H1 (cell line): Measurements from ENCODE around the gene MCC. TPM values are rescaled to one million over a fixed set of nuclear protein-coding genes. Genes with fewer than 3 reads are reported as not detected.
A peak's percentile ranks its signal among the peaks of the same experiment; 100 is the strongest.

Experiments
- CTCF ChIA-PET: fragments of 300-600 bp; sonication (Branson Sonifier 250); formaldehyde crosslinking; loops from one replicate; lab custom pipeline; 2021; ENCODE audit not compliant: partially characterized antibody; lab: Charles Lee
- POLR2A ChIA-PET: fragments of 300-600 bp; sonication (Branson Sonifier 250); formaldehyde crosslinking; loops from one replicate; lab custom pipeline; 2021; ENCODE audit warnings: inconsistent platforms; ENCODE audit not compliant: partially characterized antibody; lab: Charles Lee
- DNase-seq, 2 experiments: peaks; one replicate each; pipeline versions ENCODE4 v3.0.0 to v3.0.0-alpha.2; 2010 to 2022; ENCODE audit warnings: low spot score in 2 of 2, low read depth in 1 of 2, mixed read lengths in 1 of 2
- FAIRE-seq: peaks from 2 replicates; lab custom pipeline; 2011; peaks lifted over from hg19 to GRCh38; lab: Jason Lieb, UNC
- H2AFZ ChIP-seq: 2 replicates; pipeline ENCODE4 v1.8.1; 2012; ENCODE audit warnings: low read length, inconsistent platforms
- H2AK5ac ChIP-seq: 2 replicates; pipeline ENCODE4 v1.6.1; 2013; ENCODE audit warnings: low read depth, low read length
- H2BK120ac ChIP-seq: replicated peaks from 2 replicates; pipeline ENCODE3; 2013; ENCODE audit warnings: low read depth, low read length, inconsistent platforms
- H2BK12ac ChIP-seq: 2 replicates; pipeline ENCODE4 v1.6.1; 2013; ENCODE audit warnings: low read depth, low read length
- H2BK15ac ChIP-seq: 2 replicates; pipeline ENCODE4 v1.6.1; 2013; ENCODE audit warnings: low read length
- H2BK20ac ChIP-seq: 2 replicates; pipeline ENCODE4 v1.6.1; 2013; ENCODE audit warnings: low read length
- H2BK5ac ChIP-seq: 2 replicates; pipeline ENCODE4 v1.6.1; 2013; ENCODE audit warnings: low read depth, low read length
- H3K14ac ChIP-seq: 2 replicates; pipeline ENCODE4 v1.6.1; 2013; ENCODE audit warnings: inconsistent platforms; ENCODE audit not compliant: insufficient read length
- H3K18ac ChIP-seq: 2 replicates; pipeline ENCODE4 v1.6.1; 2013; ENCODE audit warnings: low read length; ENCODE audit errors: extremely low read depth
- H3K23ac ChIP-seq: 2 replicates; pipeline ENCODE4 v1.6.1; 2013; ENCODE audit warnings: inconsistent platforms; ENCODE audit not compliant: insufficient read length
- H3K23me2 ChIP-seq: 2 replicates; pipeline ENCODE4 v1.6.1; 2013; ENCODE audit warnings: low read depth, low read length
- H3K27ac ChIP-seq: 2 replicates; pipeline ENCODE4 v1.6.1; 2011; ENCODE audit warnings: low read depth, low read length, inconsistent platforms
- H3K27me3 ChIP-seq, 4 experiments: replicated peaks in 1 of 4; 1 replicate in 1 of 4; 2 replicates in 3 of 4; pipeline versions ENCODE4 v1.6.1 to v1.8.1; 2011 to 2013; ENCODE audit warnings: low read length in 3 of 4, mild to moderate bottlenecking in 3 of 4, inconsistent platforms in 2 of 4, mixed read lengths in 2 of 4, moderate library complexity in 1 of 4; ENCODE audit not compliant: control insufficient read depth in 3 of 4, insufficient read depth in 3 of 4; ENCODE audit errors: extremely low read depth in 1 of 4
- H3K36me3 ChIP-seq, 4 experiments: 2 replicates each; pipeline versions ENCODE4 v1.6.1 to v1.8.1; 2011 to 2013; ENCODE audit warnings: mild to moderate bottlenecking in 4 of 4, low read length in 3 of 4, moderate library complexity in 2 of 4, control low read depth in 1 of 4, inconsistent platforms in 1 of 4; ENCODE audit not compliant: insufficient read depth in 4 of 4, control insufficient read depth in 2 of 4
- H3K4ac ChIP-seq: replicated peaks from 2 replicates; pipeline ENCODE3; 2013; ENCODE audit warnings: low read length, low read depth, mixed read lengths, inconsistent platforms; ENCODE audit not compliant: insufficient read length
- H3K4me1 ChIP-seq, 4 experiments: replicated peaks in 1 of 4; 1 replicate in 1 of 4; 2 replicates in 3 of 4; pipeline versions ENCODE4 v1.6.1 to v1.8.1; 2011 to 2013; ENCODE audit warnings: low read length in 3 of 4, inconsistent platforms in 2 of 4, mixed read lengths in 1 of 4; ENCODE audit not compliant: insufficient read depth in 4 of 4, control insufficient read depth in 3 of 4
- H3K4me2 ChIP-seq, 2 experiments: 2 replicates each; pipeline versions ENCODE4 v1.6.1 to v1.8.1; 2011 to 2013; ENCODE audit warnings: low read depth in 2 of 2, low read length in 2 of 2, control low read depth in 1 of 2, inconsistent platforms in 1 of 2, mild to moderate bottlenecking in 1 of 2; ENCODE audit not compliant: insufficient read depth in 1 of 2
- H3K4me3 ChIP-seq, 4 experiments: fragments of 200-600, 300-600 bp in 1 of 4; sonication (generic), shearing (Covaris generic), sonication (Bioruptor Twin) in 1 of 4; 2 replicates each; pipeline versions ENCODE4 v1.5.1 to v1.8.1; 2011 to 2016; ENCODE audit warnings: low read length in 4 of 4, low read depth in 3 of 4, control low read depth in 2 of 4, inconsistent platforms in 2 of 4, mild to moderate bottlenecking in 2 of 4, mixed read lengths in 1 of 4, moderate library complexity in 1 of 4; ENCODE audit not compliant: insufficient read depth in 2 of 4; ENCODE audit errors: extremely low read depth in 1 of 4
- H3K56ac ChIP-seq: replicated peaks from 2 replicates; pipeline ENCODE3; 2013; ENCODE audit warnings: low read depth, mild to moderate bottlenecking, mixed read lengths, low read length, inconsistent platforms; ENCODE audit not compliant: insufficient read length
- H3K79me1 ChIP-seq: 2 replicates; pipeline ENCODE4 v1.6.1; 2013; ENCODE audit warnings: low read depth, low read length, control low read depth
- H3K79me2 ChIP-seq, 2 experiments: 2 replicates each; pipeline versions ENCODE4 v1.6.1 to v1.8.1; 2012 to 2013; ENCODE audit warnings: low read length in 2 of 2, mild to moderate bottlenecking in 2 of 2, inconsistent platforms in 1 of 2; ENCODE audit not compliant: insufficient read depth in 2 of 2, control insufficient read depth in 1 of 2
- H3K9ac ChIP-seq, 4 experiments: replicated peaks in 1 of 4; 1 replicate in 1 of 4; 2 replicates in 3 of 4; pipeline versions ENCODE4 v1.6.1 to v1.8.1; 2011 to 2013; ENCODE audit warnings: low read depth in 3 of 4, low read length in 3 of 4, control low read depth in 2 of 4, mild to moderate bottlenecking in 2 of 4, moderate library complexity in 2 of 4, inconsistent platforms in 1 of 4; ENCODE audit errors: extremely low read depth in 1 of 4
- H3K9me3 ChIP-seq, 2 experiments: 2 replicates each; pipeline versions ENCODE4 v1.6.1 to v1.8.1; 2012 to 2013; ENCODE audit warnings: mild to moderate bottlenecking in 2 of 2, moderate library complexity in 2 of 2, control low read depth in 1 of 2, inconsistent platforms in 1 of 2, low read depth in 1 of 2, low read length in 1 of 2, mixed read lengths in 1 of 2; ENCODE audit not compliant: insufficient read depth in 2 of 2
- H4K20me1 ChIP-seq, 2 experiments: replicated peaks in 1 of 2; 2 replicates each; pipeline versions ENCODE3 to v1.8.1; 2011 to 2013; ENCODE audit warnings: inconsistent platforms in 2 of 2, low read length in 2 of 2, mild to moderate bottlenecking in 1 of 2; ENCODE audit not compliant: insufficient read depth in 2 of 2, control insufficient read depth in 1 of 2
- H4K5ac ChIP-seq: 2 replicates; pipeline ENCODE4 v1.6.1; 2013; ENCODE audit warnings: low read length, low read depth, mixed read lengths, inconsistent platforms; ENCODE audit not compliant: insufficient read length
- H4K8ac ChIP-seq: 2 replicates; pipeline ENCODE4 v1.8.0; 2013; ENCODE audit warnings: mild to moderate bottlenecking, moderate library complexity, low read length, inconsistent platforms; ENCODE audit not compliant: insufficient read depth; ENCODE audit errors: extremely low read depth
- H4K91ac ChIP-seq: replicated peaks from 2 replicates; pipeline ENCODE3; 2013; ENCODE audit warnings: low read length, mixed read lengths, inconsistent platforms; ENCODE audit not compliant: insufficient read length
- RFX5 ChIP-seq: IDR thresholded peaks from 2 replicates; pipeline ENCODE4 v1.6.1; 2011; ENCODE audit warnings: low read depth, low read length, improper control_type of control experiment, borderline replicate concordance
- WGBS, 2 experiments: shearing (Covaris generic) in 1 of 2; methylation state at CpG; one replicate each; pipeline versions ENCODE4 v1.1.6 to v1.1.7; 2013 to 2015; ENCODE audit warnings: low lambda C conversion rate in 2 of 2, mixed read lengths in 2 of 2, inconsistent platforms in 1 of 2, low coverage in 1 of 2, missing lambda C conversion rate in 1 of 2; ENCODE audit not compliant: insufficient replicate concordance in 2 of 2, insufficient coverage in 1 of 2, insufficient read length in 1 of 2; ENCODE audit errors: extremely low coverage in 1 of 2, missing lambda C conversion rate in 1 of 2; 5-methylcytosine and 5-hydroxymethylcytosine counted together
- polyA plus RNA-seq, 7 experiments: library from polyadenylated mRNA; depleted of rRNA in 3 of 7; stranded (reverse) in 5 of 7; unstranded in 2 of 7; fragments of >200 nt in 5 of 7; fragments of 200-250 nt in 2 of 7; gene quantifications; 1 replicate in 5 of 7; 2 replicates in 1 of 7; 4 replicates in 1 of 7; pipeline versions ENCODE4 v1.2.1 to v1.2.3, GENCODE V29; 2011 to 2013; ENCODE audit warnings: missing spikeins in 2 of 7, mixed read lengths in 2 of 7
- total RNA-seq: library from RNA; stranded (reverse); fragmentation: NEBNext Ultra II Directional; extraction: Animal tissue kit (Norgen Biotek cat#: 25700); gene quantifications from 2 replicates; pipeline ENCODE4 v1.2.1, GENCODE V29; 2021
- TF ChIP-seq, protein P1 (sequence below): IDR thresholded peaks from 2 replicates; pipeline ENCODE4 v1.6.1; 2011; ENCODE audit warnings: low read depth, mild to moderate bottlenecking, low read length; ENCODE audit not compliant: insufficient read depth

The MCC gene
- total and polyA plus RNA-seq, 2 of the 8 experiments (the other 6 are each of a cell fraction or from before 2014, with no cell fraction given), result 2.6 to 18.3 TPM

GRCh38 chr5:113227798-113228197, 260.5 kb downstream of the MCC start:
- Histone ChIP-seq H3K4me1 (peaks cover 0 to 4% (median 3%) of the 10 kb centered on the region in 4 experiments; a peak in 5 of 7 replicates), H3K23me2 (no peaks in the 10 kb centered on the region), H3K27me3 (no peaks in the 10 kb centered on the region), H3K4me3 (no peak overlapping the region), H3K27ac (no peak overlapping the region), H3K9me3 (no peaks in the 10 kb centered on the region), H3K36me3 (no peaks in the 10 kb centered on the region), H2BK15ac (no peak overlapping the region), H3K56ac (no peak overlapping the region), H4K20me1 (no peaks in the 10 kb centered on the region), H3K79me1 (no peaks in the 10 kb centered on the region), H4K91ac (no peak overlapping the region), H3K4ac (no peak overlapping the region), H4K8ac (no peak overlapping the region), H3K79me2 (peaks cover 0 to 19% of the 10 kb centered on the region in 2 experiments; a peak in 1 of 4 replicates), H3K23ac (no peak overlapping the region), H2AFZ (no peak overlapping the region), H2BK12ac (no peak overlapping the region), H2BK5ac (no peak overlapping the region), H3K4me2 (no peak overlapping the region), H2BK120ac (no peak overlapping the region), H2AK5ac (no peak overlapping the region), H4K5ac (no peak overlapping the region), H3K18ac (no peak overlapping the region), H2BK20ac (no peak overlapping the region), H3K9ac (no peak overlapping the region), H3K14ac (no peak overlapping the region)
- DNase-seq, result peak in 1 of 2 experiments; percentile 1
- POLR2A ChIA-PET, result no interaction called here
- CTCF ChIA-PET, result no interaction called here
- no peak for FAIRE-seq
- TF ChIP-seq, protein P1, sequence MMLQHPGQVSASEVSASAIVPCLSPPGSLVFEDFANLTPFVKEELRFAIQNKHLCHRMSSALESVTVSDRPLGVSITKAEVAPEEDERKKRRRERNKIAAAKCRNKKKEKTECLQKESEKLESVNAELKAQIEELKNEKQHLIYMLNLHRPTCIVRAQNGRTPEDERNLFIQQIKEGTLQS, result no peak
- TF ChIP-seq RFX5, result peak; percentile 71; the same call in 1 of the 2 replicates
- WGBS, 2 experiments, result 63% methylated on average over 3 of the region's 3 CpGs; no CpG with 5 or more reads in 1 of the 2 experiments
